ENCODE results near the gene COPS8. TPM values are rescaled to one million over a fixed set of nuclear protein-coding genes. Genes with fewer than 3 reads are reported as not detected.

The COPS8 gene
- total and polyA plus RNA-seq, 2 of the 4 experiments (the other 2 are of a cell fraction): 47.0 to 64.9 TPM

- Histone ChIP-seq H3K56ac (ENCODE audit: extremely low read depth, insufficient read depth, low read length) (no peak overlapping the region), H2BK5ac (ENCODE audit: low read depth, low read length, poor library complexity, severe bottlenecking) (no peak overlapping the region), H4K20me1 (ENCODE audit: insufficient read depth, low read length) (no peaks in the 10 kb centered on the region), H2BK20ac (ENCODE audit: low read depth, low read length) (no peak overlapping the region), H2AFZ (replicated peaks; ENCODE audit: low read length, poor library complexity) (peak overlapping the region; percentile 24), H4K91ac (ENCODE audit: insufficient read depth, low read depth, low read length) (no peak overlapping the region), H3K4me2 (ENCODE audit: low read depth, low read length) (no peak overlapping the region), H2AK9ac (replicated peaks; ENCODE audit: low read depth, low read length, poor library complexity) (no peak overlapping the region), H3K27ac (ENCODE audit: insufficient read depth, low read length) (no peak overlapping the region), H2AK5ac (ENCODE audit: low read depth, low read length) (0 out of 2 replicates have a peak overlapping the region, but pooled peaks have one; percentile 26), H4K8ac (ENCODE audit: low read depth in 2 of 2, low read length in 2 of 2) (no peak overlapping the region), H3K9me1 (ENCODE audit: insufficient read depth, low read length) (peaks cover 5% of the 10 kb centered on the region), H3K23ac (ENCODE audit: low read depth, low read length) (no peak overlapping the region), H3K18ac (ENCODE audit: low read depth, low read length) (no peak overlapping the region), H3K4me3 (ENCODE audit: insufficient read depth, low read depth, low read length) (no peak overlapping the region), H3K14ac (replicated peaks; ENCODE audit: low read depth, low read length) (no peak overlapping the region), H3K27me3 (ENCODE audit: control insufficient read depth, insufficient read depth, low read length) (no peaks in the 10 kb centered on the region), H4K5ac (ENCODE audit: low read depth, low read length) (no peak overlapping the region), H3K9me3 (ENCODE audit: control insufficient read depth, insufficient read depth, low read length) (no peaks in the 10 kb centered on the region; the same call in 1 of the 2 replicates), H2BK120ac (ENCODE audit: low read depth, low read length) (no peak overlapping the region), H3K4me1 (ENCODE audit: control insufficient read depth, insufficient read depth, low read length) (peaks cover 6% of the 10 kb centered on the region), H3K79me1 (ENCODE audit: low read depth in 1 of 2, low read length in 2 of 2) (no peaks in the 10 kb centered on the region), H3K9ac (ENCODE audit: low read depth, low read length) (no peak overlapping the region), H3K36me3 (ENCODE audit: control insufficient read depth, insufficient read depth, low read length) (no peaks in the 10 kb centered on the region), H3K4ac (ENCODE audit: low read depth, low read length) (no peak overlapping the region), H2BK15ac (ENCODE audit: low read depth, low read length) (0 out of 3 replicates have a peak overlapping the region, but pooled peaks have one; percentile 13)
- POLR2A ChIA-PET (ENCODE audit: unreplicated experiment): no interaction called here
- ATAC-seq (ENCODE audit: low read depth) (no peak), DNase-seq (no peak)
- BruUV-seq (replicated peaks): no TSS peak
- in situ Hi-C loops (cut with MboI; ENCODE audit: low sequenced_read_pairs): no loop called here
- intact Hi-C loops (cut with micrococcal nuclease): no loop called here
- CTCF ChIA-PET: no interaction called here
- 93% methylated on average over 2 of the region's 13 CpGs; no CpG with 5 or more reads in 1 of the 2 experiments for WGBS, 2 experiments (ENCODE audit: extremely low coverage in 2 of 2, insufficient read length in 1 of 2)
- no peak for TF ChIP-seq SMC3 (IDR thresholded peaks at IDR 0.05; ENCODE audit: low read depth, low read length)
- no peak for TF ChIP-seq ELK1 (IDR thresholded peaks at IDR 0.05; ENCODE audit: borderline replicate concordance, low read depth, low read length)
- no peak for TF ChIP-seq CTCF (conservative IDR thresholded peaks at IDR 0.05; ENCODE audit: low read depth, low read length)
- TF ChIP-seq POLR2A (IDR thresholded peaks at IDR 0.05; ENCODE audit: low read depth, low read length): no peak
- no peak for TF ChIP-seq CEBPB (IDR thresholded peaks at IDR 0.05; ENCODE audit: low read depth, low read length)
- TF ChIP-seq RCOR1 (IDR thresholded peaks at IDR 0.05; ENCODE audit: insufficient replicate concordance, low read length): no peak
- TF ChIP-seq MXI1 (IDR thresholded peaks at IDR 0.05; ENCODE audit: borderline replicate concordance, low read depth, low read length): no peak
- TF ChIP-seq CHD1 (IDR thresholded peaks at IDR 0.05; ENCODE audit: low read depth, low read length): no peak
- TF ChIP-seq USF2 (IDR thresholded peaks at IDR 0.05; ENCODE audit: low read depth, low read length): no peak
- no peak for TF ChIP-seq MAFK (IDR thresholded peaks at IDR 0.05; ENCODE audit: low read depth, low read length)
- TF ChIP-seq RFX5 (IDR thresholded peaks at IDR 0.05; ENCODE audit: low read depth, low read length): no peak
- TF ChIP-seq RAD21 (IDR thresholded peaks at IDR 0.05; ENCODE audit: low read length): no peak
- no peak for TF ChIP-seq NFE2L2 (IDR thresholded peaks at IDR 0.05; ENCODE audit: low read depth, low read length)
- TF ChIP-seq BHLHE40 (IDR thresholded peaks at IDR 0.05; ENCODE audit: low read depth, low read length): no peak
- dilution Hi-C loops (cut with HindIII; ENCODE audit: low sequenced_read_pairs, unreplicated experiment): no loop called here
Measured at GRCh38 chr2:237137626-237138323, 52.1 kb downstream of the COPS8 start.
